Endothelial cell of umbilical vein (primary cell): ENCODE results near the gene RTN4RL1. TPM values are rescaled to one million over a fixed set of nuclear protein-coding genes. Genes with fewer than 3 reads are reported as not detected.
A peak's percentile ranks its signal among the peaks of the same experiment; 100 is the strongest.

Source experiments
- BruUV-seq: library from RNA; stranded (reverse); fragments of 400-500 nt; replicated peaks from 2 replicates; lab custom pipeline; 2021; lab: Mats Ljungman, UMichigan
- CTCF ChIA-PET: fragments of 300-600, 350-600 bp; sonication (Branson Sonifier 250); formaldehyde crosslinking; loops from one replicate; lab custom pipeline; 2021; ENCODE audit warnings: antibody characterized with exemption, inconsistent platforms; lab: Charles Lee
- POLR2A ChIA-PET: fragments of 300-600, 350-600 bp; sonication (Branson Sonifier 250); formaldehyde crosslinking; loops from one replicate; lab custom pipeline; 2021; ENCODE audit warnings: antibody characterized with exemption, inconsistent platforms; lab: Charles Lee
- DNase-seq: peaks from one replicate; pipeline ENCODE4 v3.0.0-alpha.2; 2011; ENCODE audit warnings: low read depth, low spot score
- FAIRE-seq: peaks from 2 replicates; lab custom pipeline; 2011; peaks lifted over from hg19 to GRCh38; lab: Jason Lieb, UNC
- H2AFZ ChIP-seq: 2 replicates; pipeline ENCODE4 v1.6.0; 2012; ENCODE audit warnings: low read depth, low read length, control low read depth, inconsistent platforms
- H3K27ac ChIP-seq: 2 replicates; pipeline ENCODE4 v1.5.1; 2011; ENCODE audit warnings: low read depth, mild to moderate bottlenecking, control low read depth, low read length, moderate library complexity; ENCODE audit not compliant: insufficient read depth
- H3K27me3 ChIP-seq, 2 experiments: 2 replicates each; pipeline versions ENCODE4 v1.6.0 to v1.6.1; 2011; ENCODE audit warnings: low read length in 2 of 2, mixed read lengths in 1 of 2; ENCODE audit not compliant: control insufficient read depth in 2 of 2, insufficient read depth in 2 of 2
- H3K36me3 ChIP-seq, 2 experiments: 2 replicates in 1 of 2; 3 replicates in 1 of 2; pipeline ENCODE4 v1.5.1; 2011; ENCODE audit warnings: low read length in 2 of 2, mild to moderate bottlenecking in 1 of 2, moderate library complexity in 1 of 2; ENCODE audit not compliant: control insufficient read depth in 2 of 2, insufficient read depth in 2 of 2; ENCODE audit errors: extremely low read depth in 1 of 2
- H3K4me1 ChIP-seq: 3 replicates; pipeline ENCODE4 v1.5.1; 2011; ENCODE audit warnings: mild to moderate bottlenecking, low read length; ENCODE audit not compliant: control insufficient read depth, insufficient read depth; ENCODE audit errors: extremely low read depth
- H3K4me2 ChIP-seq: 2 replicates; pipeline ENCODE4 v1.6.1; 2011; ENCODE audit warnings: low read length, control low read depth, mixed read lengths; ENCODE audit not compliant: insufficient read depth
- H3K4me3 ChIP-seq, 3 experiments: fragments of 200-600 bp in 1 of 3; sonication (generic), shearing (Covaris generic) in 1 of 3; replicated peaks in 1 of 3; 2 replicates each; pipeline ENCODE4 v1.5.1; 2011 to 2016; ENCODE audit warnings: control low read depth in 3 of 3, low read length in 3 of 3, mild to moderate bottlenecking in 2 of 3, inconsistent platforms in 1 of 3, low read depth in 1 of 3, moderate library complexity in 1 of 3; ENCODE audit not compliant: insufficient read depth in 1 of 3
- H3K79me2 ChIP-seq: 2 replicates; pipeline ENCODE4 v1.6.0; 2012; ENCODE audit warnings: low read length, inconsistent platforms; ENCODE audit not compliant: control insufficient read depth, insufficient read depth
- H3K9ac ChIP-seq: replicated peaks from 2 replicates; pipeline ENCODE3; 2011; ENCODE audit warnings: low read length, control low read depth; ENCODE audit not compliant: insufficient read depth; ENCODE audit errors: extremely low read depth
- H3K9me1 ChIP-seq: replicated peaks from 3 replicates; pipeline ENCODE4 v1.6.0; 2011; ENCODE audit warnings: mild to moderate bottlenecking, low read length; ENCODE audit not compliant: control insufficient read depth, insufficient read depth; ENCODE audit errors: extremely low read depth
- H3K9me3 ChIP-seq: replicated peaks from 2 replicates; pipeline ENCODE4 v1.5.1; 2012; ENCODE audit warnings: low read length, inconsistent platforms; ENCODE audit not compliant: control insufficient read depth, insufficient read depth
- H4K20me1 ChIP-seq: replicated peaks from 2 replicates; pipeline ENCODE3; 2011; ENCODE audit warnings: mild to moderate bottlenecking, low read length; ENCODE audit not compliant: control insufficient read depth, insufficient read depth; ENCODE audit errors: extremely low read depth
- CTCF ChIP-seq, 2 donors: IDR thresholded peaks; 1 replicate in 1 of 2; 2 replicates in 1 of 2; pipeline ENCODE4 v1.5.1; 2011; ENCODE audit warnings: low read length in 2 of 2, mild to moderate bottlenecking in 2 of 2, moderate library complexity in 2 of 2, control low read depth in 1 of 2, inconsistent platforms in 1 of 2, low read depth in 1 of 2; ENCODE audit not compliant: insufficient read depth in 1 of 2; ENCODE audit errors: extremely low read depth in 1 of 2
- EZH2 ChIP-seq: IDR thresholded peaks from 2 replicates; pipeline ENCODE4 v1.6.1; 2012; ENCODE audit warnings: borderline replicate concordance, low read depth, mild to moderate bottlenecking, moderate library complexity, low read length, inconsistent platforms; ENCODE audit not compliant: severe bottlenecking
- FOS ChIP-seq: IDR thresholded peaks from 2 replicates; pipeline ENCODE4 v1.6.1; 2011; ENCODE audit warnings: mild to moderate bottlenecking, low read length, moderate library complexity, borderline replicate concordance; ENCODE audit not compliant: insufficient read depth
- GATA2 ChIP-seq: IDR thresholded peaks from 2 replicates; pipeline ENCODE4 v1.7.0; 2011; ENCODE audit warnings: low read depth, mild to moderate bottlenecking, moderate library complexity, mixed read lengths, low read length; ENCODE audit not compliant: insufficient read length, insufficient read depth
- JUN ChIP-seq: IDR thresholded peaks from 2 replicates; pipeline ENCODE4 v1.6.1; 2011; ENCODE audit warnings: borderline replicate concordance, low read depth; ENCODE audit not compliant: insufficient read length, insufficient read depth
- MAX ChIP-seq: IDR thresholded peaks from 2 replicates; pipeline ENCODE4 v1.6.1; 2011; ENCODE audit not compliant: insufficient read depth, insufficient read length
- MYC ChIP-seq: IDR thresholded peaks from one replicate; pipeline ENCODE4 v1.6.1; 2011; ENCODE audit warnings: mild to moderate bottlenecking, low read depth, low read length
- POLR2A ChIP-seq: IDR thresholded peaks from 2 replicates; pipeline ENCODE4 v1.6.1; 2012; ENCODE audit warnings: low read depth, mild to moderate bottlenecking, control low read depth, low read length
- POLR2AphosphoS5 ChIP-seq: IDR thresholded peaks from 2 replicates; pipeline ENCODE4 v1.6.1; 2012; ENCODE audit warnings: low read depth, mild to moderate bottlenecking, control low read depth, low read length, moderate library complexity; ENCODE audit not compliant: insufficient read depth
- dilution Hi-C: fragments of 300-500 bp; cut with MboI; formaldehyde crosslinking; loops from one replicate; pipeline ENCODE4 v1.15.0; 2019; ENCODE audit warnings: low sequenced_read_pairs; ENCODE audit not compliant: extremely low pct_ligation_motif_present
- intact Hi-C: fragments of 100-400 bp; cut with micrococcal nuclease; formaldehyde crosslinking; loops from one replicate; pipeline ENCODE4 v1.10.0; 2022
- polyA plus RNA-seq, 4 experiments: library from polyadenylated mRNA; depleted of rRNA in 3 of 4; stranded (reverse) in 3 of 4; unstranded in 1 of 4; fragments of >200 nt; gene quantifications; 2 replicates each; pipeline versions ENCODE4 v1.2.1 to v1.2.3, GENCODE V29; 2011 to 2012; ENCODE audit warnings: missing spikeins in 1 of 4
- total RNA-seq: library from RNA; stranded (reverse); gene quantifications from 2 replicates; pipeline ENCODE4 v1.2.3, GENCODE V29; 2021

RTN4RL1 gene
- total and polyA plus RNA-seq, 2 donors (not counting 3 experiments of a cell fraction or from before 2014, with no cell fraction given), result 0.04 TPM; not detected in 1

GRCh38 chr17:2068031-2068518, 42.9 kb upstream of the RTN4RL1 start:
- BruUV-seq, result no TSS peak
- no peaks in the 10 kb centered on the region for H3K9me1 ChIP-seq
- H3K9me3 ChIP-seq, result no peaks in the 10 kb centered on the region
- dilution Hi-C loops, result no loop called here
- ChIA-PET CTCF (interaction anchor here (0.8 to 17.2 kb wide), 13 partner anchors 13 to 177 kb away, joined by 3 to 455 read pairs (median 7); partner anchors contain the start of gene HIC1), POLR2A (interaction anchor here (1.1 to 1.8 kb wide), 3 partner anchors 10 to 177 kb away, joined by 3 to 4 read pairs (median 4); no protein-coding TSS in a partner anchor)
- H3K9ac ChIP-seq, result peak overlapping the region; percentile 30
- peaks cover 5% of the 10 kb centered on the region for H3K79me2 ChIP-seq
- H3K27ac ChIP-seq, result peak overlapping the region; percentile 78
- no peak for DNase-seq
- no peak for TF ChIP-seq MYC
- no peak for TF ChIP-seq FOS
- TF ChIP-seq GATA2, result no peak
- TF ChIP-seq EZH2, result no peak
- TF ChIP-seq JUN, result no peak
- no peak for TF ChIP-seq POLR2A
- no peak for TF ChIP-seq MAX
- TF ChIP-seq CTCF (IDR thresholded peaks at IDR 0.05; ENCODE audit: extremely low read depth in 1 of 2, insufficient read depth in 1 of 2, low read depth in 1 of 2, low read length in 2 of 2), result no peak
- no peak for TF ChIP-seq POLR2AphosphoS5
- intact Hi-C loops, result loop anchor here (1.0 kb wide), 1 partner anchor 104 kb away; no protein-coding TSS in a partner anchor
- peaks cover 0 to 6% of the 10 kb centered on the region in 2 experiments for H3K36me3 ChIP-seq
- no peak overlapping the region for H3K4me2 ChIP-seq
- H3K27me3 ChIP-seq, result no peaks in the 10 kb centered on the region
- no peak overlapping the region for H3K4me3 ChIP-seq
- H4K20me1 ChIP-seq, result no peaks in the 10 kb centered on the region
- FAIRE-seq, result no peak
- peaks cover 70% of the 10 kb centered on the region for H3K4me1 ChIP-seq
- H2AFZ ChIP-seq, result no peak overlapping the region
